GM12878 (cell line): ENCODE data around the gene FNTB. TPM values are rescaled to one million over a fixed set of nuclear protein-coding genes. Genes with fewer than 3 reads are reported as not detected.

Source experiments
- ATF2 ChIP-seq: IDR thresholded peaks from 2 replicates; pipeline ENCODE4 v1.6.1; 2012; ENCODE audit warnings: low read length, inconsistent platforms
- ATF3 ChIP-seq: IDR thresholded peaks from 2 replicates; pipeline ENCODE4 v1.6.1; 2011; ENCODE audit warnings: low read depth, mild to moderate bottlenecking, low read length, moderate library complexity, borderline replicate concordance; ENCODE audit errors: extremely low read depth
- ATF7 ChIP-seq: fragments of 450-650 bp; IDR thresholded peaks from 2 replicates; pipeline ENCODE4 v1.6.1; 2016; ENCODE audit warnings: low read depth, mild to moderate bottlenecking
- BCL11A ChIP-seq: IDR thresholded peaks from 2 replicates; pipeline ENCODE4 v1.6.1; 2011; ENCODE audit warnings: low read depth, low read length
- CHD2 ChIP-seq: IDR thresholded peaks from 2 replicates; pipeline ENCODE4 v1.6.1; 2011; ENCODE audit warnings: low read depth, low read length, improper control_type of control experiment, borderline replicate concordance
- CTCF ChIP-seq, 3 experiments: IDR thresholded peaks in 2 of 3; conservative IDR thresholded peaks in 1 of 3; 2 replicates each; pipeline ENCODE4 v1.5.1; 2011; ENCODE audit warnings: low read depth in 3 of 3, low read length in 3 of 3, mild to moderate bottlenecking in 3 of 3, control low read depth in 2 of 3, moderate library complexity in 2 of 3, inconsistent platforms in 1 of 3, mixed read lengths in 1 of 3; ENCODE audit not compliant: control insufficient read depth in 2 of 3, insufficient read depth in 1 of 3; ENCODE audit errors: extremely low read depth in 1 of 3
- CUX1 ChIP-seq: IDR thresholded peaks from 2 replicates; pipeline ENCODE4 v1.6.1; 2012; ENCODE audit warnings: improper control_type of control experiment, low read depth, low read length; ENCODE audit not compliant: insufficient replicate concordance
- FOXK2 ChIP-seq: fragments of 450-650 bp; IDR thresholded peaks from 2 replicates; pipeline ENCODE4 v1.6.1; 2017; ENCODE audit warnings: mild to moderate bottlenecking, moderate library complexity
- IRF5 ChIP-seq: fragments of 450-650 bp; IDR thresholded peaks from 2 replicates; pipeline ENCODE4 v1.6.1; 2017; ENCODE audit warnings: borderline replicate concordance
- POLR2AphosphoS5 ChIP-seq: IDR thresholded peaks from 2 replicates; pipeline ENCODE4 v1.6.1; 2011; ENCODE audit warnings: mild to moderate bottlenecking, low read length, inconsistent platforms
- TARDBP ChIP-seq: IDR thresholded peaks from 2 replicates; pipeline ENCODE4 v1.6.1; 2016; ENCODE audit warnings: borderline replicate concordance
- polyA plus RNA-seq, 11 experiments: library from polyadenylated mRNA; depleted of rRNA in 4 of 11; unstranded in 6 of 11; stranded (reverse) in 5 of 11; fragments of >200 nt; fragmentation: Nextera tagmentation in 4 of 11; fragmentation: Illumina TruSeq in 1 of 11; extraction: Ambion mirVana in 4 of 11; extraction: Trizol in 1 of 11; gene quantifications; 1 replicate in 1 of 11; 2 replicates in 10 of 11; pipeline versions ENCODE4 v1.2.1 to v1.2.3, GENCODE V29; 2011 to 2016; ENCODE audit warnings: inconsistent platforms in 2 of 11, missing spikeins in 2 of 11, low read depth in 1 of 11
- total RNA-seq, 4 experiments: library from RNA; depleted of rRNA in 3 of 4; stranded (reverse); fragments of >200 nt in 3 of 4; fragmentation: Illumina TruSeq in 1 of 4; extraction: Trizol in 1 of 4; gene quantifications; 2 replicates each; pipeline versions ENCODE4 v1.2.1 to v1.2.3, GENCODE V29; 2013 to 2021

FNTB gene
- total and polyA plus RNA-seq, 10 of the 15 experiments (the other 5 are each of a cell fraction or from before 2014, with no cell fraction given) = 10.4 to 25.1 (median 16.7) TPM

- TF ChIP-seq CTCF (IDR thresholded peaks at IDR 0.05 in 2 of 3, conservative IDR thresholded peaks at IDR 0.05 in 1 of 3; ENCODE audit: control insufficient read depth in 2 of 3, extremely low read depth in 1 of 3, insufficient read depth in 1 of 3, low read depth in 3 of 3, low read length in 3 of 3) = no peak
- TF ChIP-seq ATF2 = no peak
- no peak for TF ChIP-seq IRF5
- TF ChIP-seq FOXK2 = no peak
- no peak for TF ChIP-seq ATF7
- no peak for TF ChIP-seq POLR2AphosphoS5
- no peak for TF ChIP-seq BCL11A
- no peak for TF ChIP-seq ATF3
- TF ChIP-seq TARDBP = no peak
- TF ChIP-seq CUX1 = no peak
- no peak for TF ChIP-seq CHD2
Measured at GRCh38 chr14:65096323-65097089, 109.8 kb downstream of the FNTB start (continued).
